Smooth muscle cell of bladder (primary cell): Measurements from ENCODE around the gene EMID1. TPM values are rescaled to one million over a fixed set of nuclear protein-coding genes. Genes with fewer than 3 reads are reported as not detected.

Source experiments
- total RNA-seq: library from RNA; depleted of rRNA; stranded (reverse); fragments of >200 nt; gene quantifications from 2 replicates; pipeline ENCODE4 v1.2.3, GENCODE V29; 2014

Gene EMID1
- total RNA-seq, result 0.37 and 1.00 TPM in 2 replicates

GRCh38 chr22:29205594-29206371 is at the start of gene EMID1:
TSS of gene EMID1 (plus strand) at chr22:29205896. CDS start at chr22:29206039, 143 bp downstream.

GRCh38 chr22:29267858-29268510 is 62.3 kb downstream of the EMID1 start, which contains the start of the genes EWSR1 and RHBDD3:
TSS of gene EWSR1 (plus strand) at chr22:29268268. CDS start at chr22:29268337, 69 bp downstream.
TSS of gene RHBDD3 (minus strand) at chr22:29267981. CDS start at chr22:29265626, 2,355 bp downstream.

GRCh38 chr22:29306175-29306834 is 100.6 kb downstream of the EMID1 start, which contains the start of gene GAS2L1:
TSS of gene GAS2L1 (plus strand) at chr22:29306650. CDS start at chr22:29308106, 1,456 bp downstream.

Other genes with a start within 250 kb of the EMID1 start
- 0.14 TPM in 1 of 2 replicates, not detected in the other for gene C22orf31, start 144.1 kb upstream of the EMID1 start, total RNA-seq
- gene KREMEN1, start 132.9 kb upstream of the EMID1 start, total RNA-seq, result 12.6 and 15.4 TPM in 2 replicates
- 15.3 and 18.5 TPM in 2 replicates for gene RHBDD3, start 62.1 kb downstream of the EMID1 start, total RNA-seq
- gene EWSR1, start 62.4 kb downstream of the EMID1 start, total RNA-seq, result 133 and 135 TPM in 2 replicates
- gene GAS2L1, start 100.8 kb downstream of the EMID1 start, total RNA-seq, result 4.0 and 6.3 TPM in 2 replicates
- under 0.01 TPM in 1 of 2 replicates, not detected in the other for gene RASL10A, start 109.8 kb downstream of the EMID1 start, total RNA-seq
- gene AP1B1, start 182.7 kb downstream of the EMID1 start, total RNA-seq, result 42.5 and 51.3 TPM in 2 replicates
- gene RFPL1, start 232.7 kb downstream of the EMID1 start, total RNA-seq, result not detected in 2 replicates